IMR-90 (cell line): Measurements from ENCODE around the gene GNAO1. TPM values are rescaled to one million over a fixed set of nuclear protein-coding genes. Genes with fewer than 3 reads are reported as not detected.

Source experiments
- microRNA-seq, 2 experiments: library from miRNA; stranded (forward) in 1 of 2; unstranded in 1 of 2; fragments of 10-50 nt in 1 of 2; fragments of <30 nt in 1 of 2; gene quantifications in 1 of 2; microRNA quantifications in 1 of 2; one replicate each; pipeline versions ENCODE3 to v1.1.0; 2013 to 2020; ENCODE audit not compliant: insufficient read depth in 1 of 2, insufficient read length in 1 of 2, unreplicated experiment in 1 of 2
- polyA plus RNA-seq, 3 experiments: library from polyadenylated mRNA; depleted of rRNA; stranded (reverse); fragments of >200 nt; gene quantifications; 2 replicates each; pipeline ENCODE4 v1.2.3, GENCODE V29; 2012; ENCODE audit warnings: low replicate concordance in 1 of 3
- small RNA-seq, 5 experiments: library from RNA; depleted of rRNA; stranded (forward); fragments of <200 nt; gene quantifications; one replicate each; pipeline ENCODE3, GENCODE V24; 2012
- total RNA-seq: library from RNA; depleted of rRNA; stranded (reverse); fragments of >200 nt; gene quantifications from 2 replicates; pipeline ENCODE4 v1.2.3, GENCODE V29; 2012; rRNA removed

Gene GNAO1
- total and polyA plus RNA-seq, 2 of the 4 experiments (the other 2 are of a cell fraction): under 0.01 to 0.07 TPM

Small RNA genes within 50 kb of the gene (microRNA-seq; reads per million reads assigned to microRNA genes)
- 0 reads per million in 2 experiments for gene MIR3935

Small RNA genes within 50 kb of the gene (small RNA-seq; reads per million reads assigned to genes)
- gene MIR3935: 0 reads per million in 5 experiments

Other genes starting within 250 kb of the GNAO1 start
- 215 and 216 TPM in 2 replicates for gene AMFR, start 234.1 kb downstream of the GNAO1 start, total RNA-seq
- 60.7 and 74.3 TPM in 2 replicates for gene AMFR, start 234.1 kb downstream of the GNAO1 start, polyA plus RNA-seq (2012; rRNA removed)